Upper lobe of right lung (tissue), 1 donor: Measurements from ENCODE around the gene IAH1. TPM values are rescaled to one million over a fixed set of nuclear protein-coding genes. Genes with fewer than 3 reads are reported as not detected.
A peak's percentile ranks its signal among the peaks of the same experiment; 100 is the strongest.

ENCODE experiments used
- ATAC-seq: fragments of 200-7000 bp; cut with Tn5 transposase; one replicate; pipeline ENCODE4 v1.9.1; 2020; ENCODE audit warnings: mild to moderate bottlenecking, moderate library complexity
- DNase-seq: peaks from one replicate; pipeline ENCODE4 v3.0.0-alpha.2; 2020
- H3K27ac ChIP-seq: fragments of 200-600 bp; one replicate; pipeline ENCODE4 v1.8.0; 2022
- H3K27me3 ChIP-seq: fragments of 200-600 bp; one replicate; pipeline ENCODE4 v1.8.0; 2022; ENCODE audit warnings: mild to moderate bottlenecking
- H3K36me3 ChIP-seq: fragments of 200-600 bp; one replicate; pipeline ENCODE4 v1.8.0; 2022
- H3K4me1 ChIP-seq: fragments of 200-600 bp; one replicate; pipeline ENCODE4 v1.8.0; 2022
- H3K4me3 ChIP-seq: fragments of 200-600 bp; one replicate; pipeline ENCODE4 v1.8.0; 2022; ENCODE audit warnings: mild to moderate bottlenecking
- H3K9me3 ChIP-seq: fragments of 200-600 bp; one replicate; pipeline ENCODE4 v1.8.0; 2022
- CTCF ChIP-seq: fragments of 200-600 bp; IDR thresholded peaks from one replicate; pipeline ENCODE4 v1.8.0; 2022; ENCODE audit warnings: antibody characterized with exemption
- intact Hi-C: fragments of 100-400 bp; cut with DNase I; formaldehyde crosslinking; loops from one replicate; pipeline ENCODE4 v1.11.0; 2022
- total RNA-seq: library from RNA; stranded (reverse); fragmentation: NEBNext Ultra II Directional; extraction: Animal tissue kit (Norgen Biotek cat#: 25700); gene quantifications from one replicate; pipeline ENCODE4 v1.2.1, GENCODE V29; 2021
- donor health status: DM: no; HTN: yes; CAD: no; lungs with severe emphysema.

IAH1 gene
- total RNA-seq, 1 donor from 2014 or later, result 39.0 TPM

GRCh38 chr2:9527995-9528787 is 53.8 kb downstream of the IAH1 start:
- intact Hi-C loops, result no loop called here
- no peak overlapping the region for H3K4me3 ChIP-seq
- no peak for TF ChIP-seq CTCF
- ATAC-seq, result no peak
- H3K9me3 ChIP-seq, result no peaks in the 10 kb centered on the region
- DNase-seq, result no peak
- no peak overlapping the region for H3K27ac ChIP-seq
- peaks cover 76% of the 10 kb centered on the region for H3K36me3 ChIP-seq
- H3K27me3 ChIP-seq, result no peaks in the 10 kb centered on the region
- H3K4me1 ChIP-seq, result no peaks in the 10 kb centered on the region

DNA sequence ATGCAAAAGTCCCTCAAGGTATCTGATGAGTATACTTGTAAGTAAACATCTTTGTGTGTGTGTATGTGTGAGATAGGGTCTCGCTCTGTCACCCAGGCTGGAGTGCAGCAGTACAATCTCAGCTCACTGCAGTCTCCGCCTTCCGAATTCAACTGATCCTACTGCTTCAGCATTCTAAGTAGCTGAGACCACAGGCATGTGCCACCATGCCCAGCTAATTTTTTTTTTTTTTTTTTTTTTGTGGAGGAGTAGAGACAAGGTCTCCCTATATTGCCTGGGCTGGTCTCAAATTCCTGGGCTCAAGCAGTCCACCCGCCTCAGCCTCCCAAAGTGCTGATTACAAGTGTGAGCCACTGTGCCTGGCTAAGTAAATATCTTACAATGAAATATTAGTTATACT is 58.1 kb downstream of the IAH1 start:
- no peak overlapping the region for H3K4me3 ChIP-seq
- no peak for TF ChIP-seq CTCF
- H3K27me3 ChIP-seq, result no peaks in the 10 kb centered on the region
- H3K36me3 ChIP-seq, result peaks cover 63% of the 10 kb centered on the region
- H3K4me1 ChIP-seq, result no peaks in the 10 kb centered on the region
- DNase-seq (no peak), ATAC-seq (no peak)
- H3K27ac ChIP-seq, result no peak overlapping the region
- no peaks in the 10 kb centered on the region for H3K9me3 ChIP-seq
- intact Hi-C loops, result loop anchor here (10.0 kb wide), 1 partner anchor 222 kb away; no protein-coding TSS in a partner anchor

DNA sequence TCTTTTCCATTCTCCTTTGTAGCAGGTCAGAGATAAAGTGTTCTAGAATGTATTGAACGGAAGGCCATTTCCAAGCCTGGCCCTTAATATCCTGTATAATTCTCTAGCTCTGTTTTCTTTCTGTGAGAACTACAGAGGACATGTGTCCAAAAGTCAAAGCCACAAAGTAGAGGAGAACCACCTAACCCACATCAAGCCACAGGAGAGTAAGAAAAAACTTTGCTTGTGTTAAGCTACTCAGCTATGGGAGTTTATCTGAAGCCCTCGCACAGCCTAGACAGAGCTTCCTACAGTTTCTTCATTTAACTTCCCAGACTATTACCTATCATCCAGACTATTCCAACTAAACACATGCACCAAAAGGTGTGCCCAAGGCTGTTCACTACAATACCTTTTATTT is 59.3 kb downstream of the IAH1 start:
- intact Hi-C loops, result loop anchor here (10.0 kb wide), 1 partner anchor 221 kb away; no protein-coding TSS in a partner anchor
- Histone ChIP-seq H3K9me3 (no peaks in the 10 kb centered on the region), H3K36me3 (peaks cover 61% of the 10 kb centered on the region), H3K4me3 (no peak overlapping the region), H3K27me3 (no peaks in the 10 kb centered on the region), H3K27ac (no peak overlapping the region), H3K4me1 (peaks cover 4% of the 10 kb centered on the region)
- DNase-seq (no peak), ATAC-seq (no peak)
- no peak for TF ChIP-seq CTCF

DNA sequence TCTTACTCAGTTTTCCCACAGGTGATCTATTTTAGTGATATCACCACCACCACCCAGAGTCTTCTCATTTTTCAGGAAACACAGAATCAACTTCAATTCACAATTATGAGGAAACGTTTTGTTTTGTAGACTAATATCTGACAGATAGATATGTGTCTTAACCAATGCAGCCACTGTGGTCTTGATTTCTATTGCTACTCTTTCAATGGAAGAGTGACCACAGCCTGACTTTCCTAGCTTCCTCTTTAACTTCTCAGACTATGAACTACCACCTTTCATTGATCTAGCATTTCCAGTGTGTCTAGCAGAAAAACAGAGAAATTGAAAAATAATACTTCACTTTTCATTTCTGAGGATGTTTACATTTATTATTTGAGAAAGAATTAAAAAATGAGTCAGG is 60.8 kb downstream of the IAH1 start:
- DNase-seq, result no peak
- peaks cover 4% of the 10 kb centered on the region for H3K4me1 ChIP-seq
- intact Hi-C loops, result loop anchor here (10.0 kb wide), 1 partner anchor 220 kb away; no protein-coding TSS in a partner anchor
- H3K9me3 ChIP-seq, result no peaks in the 10 kb centered on the region
- no peak overlapping the region for H3K4me3 ChIP-seq
- no peaks in the 10 kb centered on the region for H3K27me3 ChIP-seq
- ATAC-seq, result peak; percentile 56
- TF ChIP-seq CTCF, result no peak
- H3K27ac ChIP-seq, result no peak overlapping the region
- peaks cover 54% of the 10 kb centered on the region for H3K36me3 ChIP-seq

GRCh38 chr2:9536504-9536903 is 62.2 kb downstream of the IAH1 start:
- H3K27ac ChIP-seq, result peak overlapping the region; percentile 62

More at GRCh38 chr2:9536504-9536903, 62.2 kb downstream of the IAH1 start:
- no peak overlapping the region for H3K4me3 ChIP-seq
- H3K27me3 ChIP-seq, result no peaks in the 10 kb centered on the region
- H3K36me3 ChIP-seq, result peaks cover 44% of the 10 kb centered on the region
- no peak for TF ChIP-seq CTCF
- no peak for DNase-seq
- no peaks in the 10 kb centered on the region for H3K9me3 ChIP-seq
- intact Hi-C loops, result loop anchor here (10.0 kb wide), 1 partner anchor 218 kb away; no protein-coding TSS in a partner anchor
- ATAC-seq, result no peak
- H3K4me1 ChIP-seq, result peaks cover 4% of the 10 kb centered on the region
